Tibial artery (tissue), 4 donors: ENCODE measurements around the gene MB.

Experiments
- DNase-seq, 2 donors: peaks; one replicate each; pipeline ENCODE4 v3.0.0-alpha.2; 2019
- H3K27ac ChIP-seq, 2 donors: fragments of 200-600 bp; sonication (generic) in 1 of 2; 1 replicate in 1 of 2; 2 replicates in 1 of 2; pipeline ENCODE4 v1.5.1; 2018 to 2019; ENCODE audit warnings: mild to moderate bottlenecking in 1 of 2
- H3K27me3 ChIP-seq, 2 donors: fragments of 200-600 bp; sonication (generic) in 1 of 2; one replicate each; pipeline versions ENCODE4 v1.5.1 to v1.6.0; 2016 to 2019
- H3K36me3 ChIP-seq, 3 donors: fragments of 200-600 bp; sonication (generic) in 2 of 3; one replicate each; pipeline ENCODE4 v1.5.1; 2016 to 2019; ENCODE audit warnings: mild to moderate bottlenecking in 2 of 3
- H3K4me1 ChIP-seq, 4 donors: fragments of 200-600 bp; sonication (generic) in 2 of 4; 1 replicate in 3 of 4; 2 replicates in 1 of 4; pipeline ENCODE4 v1.5.1; 2016 to 2019
- H3K4me3 ChIP-seq, 2 donors: fragments of 200-600 bp; sonication (generic) in 1 of 2; 1 replicate in 1 of 2; 2 replicates in 1 of 2; pipeline ENCODE4 v1.5.1; 2018 to 2019; ENCODE audit warnings: mild to moderate bottlenecking in 2 of 2
- H3K9me3 ChIP-seq, 3 donors: fragments of 200-600 bp; sonication (generic) in 1 of 3; one replicate each; pipeline ENCODE4 v1.5.1; 2016 to 2019
- intact Hi-C: fragments of 100-400 bp; cut with DNase I; formaldehyde crosslinking; loops from one replicate; pipeline ENCODE4 v1.15.0; 2023; ENCODE audit warnings: low total_unique reads
- TF ChIP-seq, protein P1 (sequence below), 2 experiments: fragments of 200-600 bp in 1 of 2; fragments of 450-650 bp in 1 of 2; IDR thresholded peaks; one replicate each; pipeline ENCODE4 v1.5.1; 2017 to 2019; ENCODE audit warnings: antibody characterized with exemption in 2 of 2, mild to moderate bottlenecking in 1 of 2, moderate library complexity in 1 of 2

The MB gene

GRCh38 chr22:35587447-35587870 is 29.7 kb downstream of the MB start:
- Histone ChIP-seq H3K4me1 (peaks cover 0 to 8% (median 5%) of the 10 kb centered on the region in 4 donors), H3K9me3 (no peaks in the 10 kb centered on the region), H3K4me3 (no peak overlapping the region), H3K27me3 (no peaks in the 10 kb centered on the region), H3K36me3 (no peaks in the 10 kb centered on the region), H3K27ac (no peak overlapping the region)
- TF ChIP-seq, protein P1, sequence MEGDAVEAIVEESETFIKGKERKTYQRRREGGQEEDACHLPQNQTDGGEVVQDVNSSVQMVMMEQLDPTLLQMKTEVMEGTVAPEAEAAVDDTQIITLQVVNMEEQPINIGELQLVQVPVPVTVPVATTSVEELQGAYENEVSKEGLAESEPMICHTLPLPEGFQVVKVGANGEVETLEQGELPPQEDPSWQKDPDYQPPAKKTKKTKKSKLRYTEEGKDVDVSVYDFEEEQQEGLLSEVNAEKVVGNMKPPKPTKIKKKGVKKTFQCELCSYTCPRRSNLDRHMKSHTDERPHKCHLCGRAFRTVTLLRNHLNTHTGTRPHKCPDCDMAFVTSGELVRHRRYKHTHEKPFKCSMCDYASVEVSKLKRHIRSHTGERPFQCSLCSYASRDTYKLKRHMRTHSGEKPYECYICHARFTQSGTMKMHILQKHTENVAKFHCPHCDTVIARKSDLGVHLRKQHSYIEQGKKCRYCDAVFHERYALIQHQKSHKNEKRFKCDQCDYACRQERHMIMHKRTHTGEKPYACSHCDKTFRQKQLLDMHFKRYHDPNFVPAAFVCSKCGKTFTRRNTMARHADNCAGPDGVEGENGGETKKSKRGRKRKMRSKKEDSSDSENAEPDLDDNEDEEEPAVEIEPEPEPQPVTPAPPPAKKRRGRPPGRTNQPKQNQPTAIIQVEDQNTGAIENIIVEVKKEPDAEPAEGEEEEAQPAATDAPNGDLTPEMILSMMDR (IDR thresholded peaks at IDR 0.05): no peak
- peak; percentile 30 to 74 for DNase-seq
- intact Hi-C loops: no loop called here

GRCh38 chr22:35586771-35587170 is 30.4 kb downstream of the MB start:
- Histone ChIP-seq H3K27ac (no peak overlapping the region), H3K36me3 (no peaks in the 10 kb centered on the region), H3K27me3 (no peaks in the 10 kb centered on the region), H3K4me1 (peaks cover 0 to 8% (median 5%) of the 10 kb centered on the region in 4 donors), H3K9me3 (no peaks in the 10 kb centered on the region), H3K4me3 (no peak overlapping the region)
- DNase-seq: no peak
- TF ChIP-seq, protein P1 (IDR thresholded peaks at IDR 0.05): no peak
- intact Hi-C loops: no loop called here

- Histone ChIP-seq H3K9me3 (no peaks in the 10 kb centered on the region), H3K36me3 (no peaks in the 10 kb centered on the region), H3K4me1 (peaks cover 0 to 8% (median 5%) of the 10 kb centered on the region in 4 donors), H3K27ac (no peak overlapping the region), H3K4me3 (no peak overlapping the region), H3K27me3 (no peaks in the 10 kb centered on the region)
- peak; percentile 32 to 69 for DNase-seq
- intact Hi-C loops: loop anchor here (2.0 kb wide), 2 partner anchors 152 to 232 kb away; no protein-coding TSS in a partner anchor
- TF ChIP-seq, protein P1 (IDR thresholded peaks at IDR 0.05): peak; percentile 88 to 93
Measured at GRCh38 chr22:35582861-35583670, 34.1 kb downstream of the MB start.

GRCh38 chr22:35582218-35582860 is 34.8 kb downstream of the MB start:
- no peak for DNase-seq
- intact Hi-C loops: loop anchor here (2.0 kb wide), 2 partner anchors 152 to 232 kb away; no protein-coding TSS in a partner anchor
- H3K27ac ChIP-seq: no peak overlapping the region

GRCh38 chr22:35581023-35581413 is 36.1 kb downstream of the MB start:
- H3K4me3 ChIP-seq: no peak overlapping the region

More at GRCh38 chr22:35582218-35582860, 34.8 kb downstream of the MB start:
- TF ChIP-seq, protein P1 (IDR thresholded peaks at IDR 0.05): no peak
- peaks cover 0 to 2% (median 2%) of the 10 kb centered on the region in 4 donors for H3K4me1 ChIP-seq
- H3K36me3 ChIP-seq: no peaks in the 10 kb centered on the region
- no peaks in the 10 kb centered on the region for H3K9me3 ChIP-seq
- no peak overlapping the region for H3K4me3 ChIP-seq
- no peaks in the 10 kb centered on the region for H3K27me3 ChIP-seq

More at GRCh38 chr22:35581023-35581413, 36.1 kb downstream of the MB start:
- no peak for DNase-seq
- Histone ChIP-seq H3K36me3 (no peaks in the 10 kb centered on the region), H3K27ac (no peak overlapping the region), H3K9me3 (no peaks in the 10 kb centered on the region), H3K4me1 (peaks cover 0 to 2% (median 0%) of the 10 kb centered on the region in 4 donors), H3K27me3 (no peaks in the 10 kb centered on the region)
- intact Hi-C loops: no loop called here
- TF ChIP-seq, protein P1 (IDR thresholded peaks at IDR 0.05): no peak
